HCT116 (cell line): ENCODE results near the gene TEDDM1. TPM values are rescaled to one million over a fixed set of nuclear protein-coding genes. Genes with fewer than 3 reads are reported as not detected.

Experiments used
- ATAC-seq: fragments of 200-7000 bp; cut with Tn5 transposase; 2 replicates; pipeline ENCODE4 v1.9.1; 2020; ENCODE audit warnings: mild to moderate bottlenecking, moderate library complexity
- BruUV-seq: library from RNA; stranded (reverse); fragments of 400-500 nt; replicated peaks from 2 replicates; lab custom pipeline; 2021; lab: Mats Ljungman, UMichigan
- CTCF ChIA-PET: fragments of 300-600 bp; sonication (Branson Sonifier 250); formaldehyde crosslinking; loops from one replicate; lab custom pipeline; 2021; ENCODE audit warnings: antibody characterized with exemption; lab: Charles Lee
- POLR2A ChIA-PET: fragments of 300-600, 350-600 bp; sonication (Branson Sonifier 250); formaldehyde crosslinking; loops from one replicate; lab custom pipeline; 2021; ENCODE audit warnings: antibody characterized with exemption; lab: Charles Lee
- RAD21 ChIA-PET, 2 experiments: fragments of 300-600 bp; sonication (Branson Sonifier 250); formaldehyde crosslinking; loops; one replicate each; lab custom pipeline; 2023; ENCODE audit warnings: low total read pairs in 2 of 2; ENCODE audit not compliant: uncharacterized antibody in 2 of 2, unreplicated experiment in 2 of 2, low non-redundant PET in 1 of 2; lab: Charles Lee
- DNase-seq: peaks from one replicate; pipeline ENCODE4 v3.0.0-alpha.2; 2010; ENCODE audit warnings: low read depth, low spot score
- H2AFZ ChIP-seq: fragments of 200-600 bp; shearing (Covaris generic), sonication (generic); 2 replicates; pipeline ENCODE4 v1.6.1; 2017; ENCODE audit warnings: low read depth, mixed run types, mixed read lengths, antibody characterized with exemption, low read length; ENCODE audit not compliant: poor library complexity, severe bottlenecking
- H3K27ac ChIP-seq: 2 replicates; pipeline ENCODE4 v1.5.1; 2012; ENCODE audit warnings: low read depth, low read length
- H3K27me3 ChIP-seq: fragments of 200-600 bp; sonication (generic); 2 replicates; pipeline ENCODE4 v1.6.1; 2016; ENCODE audit warnings: mixed run types, low read length, mixed read lengths; ENCODE audit not compliant: insufficient read depth
- H3K36me3 ChIP-seq, 2 experiments: fragments of 200-500 bp in 1 of 2; fragments of 200-600 bp in 1 of 2; sonication (Bioruptor generic) in 1 of 2; sonication (generic) in 1 of 2; 2 replicates each; pipeline versions ENCODE4 v1.5.1 to v1.6.1; 2014 to 2016; ENCODE audit warnings: low read length in 2 of 2, inconsistent platforms in 1 of 2, mixed read lengths in 1 of 2, mixed run types in 1 of 2; ENCODE audit not compliant: insufficient read depth in 2 of 2, control insufficient read depth in 1 of 2
- H3K4me1 ChIP-seq, 2 experiments: fragments of 200-600 bp in 1 of 2; sonication (generic) in 1 of 2; 2 replicates each; pipeline versions ENCODE4 v1.5.1 to v1.6.1; 2012 to 2017; ENCODE audit warnings: low read length in 2 of 2, inconsistent platforms in 1 of 2, mild to moderate bottlenecking in 1 of 2, mixed read lengths in 1 of 2, mixed run types in 1 of 2, moderate library complexity in 1 of 2; ENCODE audit not compliant: insufficient read depth in 2 of 2, control insufficient read depth in 1 of 2
- H3K4me2 ChIP-seq: fragments of 200-600 bp; sonication (generic); 2 replicates; pipeline ENCODE4 v1.6.1; 2017; ENCODE audit warnings: mixed run types, low read length, mixed read lengths
- H3K4me3 ChIP-seq, 2 experiments: fragments of 200-600 bp in 1 of 2; sonication (generic) in 1 of 2; replicated peaks in 1 of 2; 2 replicates each; pipeline ENCODE4 v1.5.1; 2011 to 2016; ENCODE audit warnings: low read length in 2 of 2, control low read depth in 1 of 2, low read depth in 1 of 2, mild to moderate bottlenecking in 1 of 2, mixed read lengths in 1 of 2, mixed run types in 1 of 2
- H3K79me2 ChIP-seq: fragments of 200-600 bp; sonication (generic); 2 replicates; pipeline ENCODE4 v1.6.1; 2017; ENCODE audit warnings: mild to moderate bottlenecking, mixed run types, low read length, moderate library complexity, mixed read lengths; ENCODE audit not compliant: insufficient read depth
- H3K9ac ChIP-seq: fragments of 200-600 bp; sonication (generic); 2 replicates; pipeline ENCODE4 v1.6.1; 2016; ENCODE audit warnings: low read length, mixed read lengths
- H3K9me2 ChIP-seq: fragments of 200-600 bp; sonication (generic), shearing (Covaris generic); 2 replicates; pipeline ENCODE4 v1.6.1; 2017; ENCODE audit warnings: mixed run types, mild to moderate bottlenecking, moderate library complexity; ENCODE audit not compliant: insufficient read depth
- H3K9me3 ChIP-seq, 2 experiments: fragments of 200-500 bp in 1 of 2; fragments of 200-600 bp in 1 of 2; sonication (Bioruptor generic) in 1 of 2; sonication (generic) in 1 of 2; 2 replicates each; pipeline ENCODE4 v1.6.1; 2014 to 2017; ENCODE audit warnings: low read length in 2 of 2, mixed read lengths in 2 of 2, inconsistent platforms in 1 of 2, low read depth in 1 of 2, mild to moderate bottlenecking in 1 of 2, mixed run types in 1 of 2, moderate library complexity in 1 of 2; ENCODE audit not compliant: control insufficient read depth in 1 of 2, insufficient read depth in 1 of 2
- H4K20me1 ChIP-seq: fragments of 200-600 bp; sonication (generic), shearing (Covaris generic); 2 replicates; pipeline ENCODE4 v1.6.1; 2017; ENCODE audit warnings: mixed run types, mild to moderate bottlenecking, moderate library complexity; ENCODE audit not compliant: insufficient read depth
- CEBPB ChIP-seq: IDR thresholded peaks from 2 replicates; pipeline ENCODE4 v1.6.1; 2012; ENCODE audit warnings: low read depth
- ELF1 ChIP-seq: IDR thresholded peaks from 2 replicates; pipeline ENCODE4 v1.6.1; 2012; ENCODE audit warnings: low read depth, borderline replicate concordance
- FOSL1 ChIP-seq: IDR thresholded peaks from 2 replicates; pipeline ENCODE4 v1.6.1; 2012; ENCODE audit warnings: low read depth
- SIN3A ChIP-seq: IDR thresholded peaks from 2 replicates; pipeline ENCODE4 v1.6.1; 2012; ENCODE audit warnings: low read depth
- SP1 ChIP-seq: IDR thresholded peaks from 2 replicates; pipeline ENCODE4 v1.6.1; 2012; ENCODE audit warnings: low read depth
- SRF ChIP-seq: IDR thresholded peaks from 2 replicates; pipeline ENCODE4 v1.6.1; 2012; ENCODE audit warnings: low read depth
- TCF7L2 ChIP-seq: IDR thresholded peaks from 2 replicates; pipeline ENCODE4 v1.7.0; 2011; ENCODE audit warnings: borderline replicate concordance, inconsistent platforms; ENCODE audit not compliant: insufficient read depth, insufficient read length; ENCODE audit errors: extremely low read depth
- YY1 ChIP-seq: IDR thresholded peaks from 2 replicates; pipeline ENCODE4 v1.6.1; 2011; ENCODE audit warnings: low read length, low read depth, moderate library complexity, mild to moderate bottlenecking; ENCODE audit not compliant: insufficient replicate concordance; ENCODE audit errors: extremely low read depth
- ZFX ChIP-seq: fragments of 450-650 bp; IDR thresholded peaks from 2 replicates; pipeline ENCODE4 v1.6.1; 2017
- ZNF274 ChIP-seq: fragments of 200-500 bp; sonication (Bioruptor generic); IDR thresholded peaks from 2 replicates; pipeline ENCODE4 v1.6.1; 2014; ENCODE audit warnings: mild to moderate bottlenecking, low read depth, low read length, inconsistent platforms
- intact Hi-C: fragments of 100-400 bp; cut with micrococcal nuclease; formaldehyde crosslinking; loops from 2 replicates; pipeline ENCODE4 v1.10.0; 2022
- total RNA-seq: library from RNA; stranded (reverse); gene quantifications from one replicate; pipeline ENCODE4 v1.2.1, GENCODE V29; 2021; ENCODE audit not compliant: unreplicated experiment
- TF ChIP-seq, protein P1 (sequence below): IDR thresholded peaks from 2 replicates; pipeline ENCODE4 v1.6.1; 2012; ENCODE audit warnings: low read depth

TEDDM1 gene
- total RNA-seq, 1 experiment from 2014 or later, result not detected

DNA sequence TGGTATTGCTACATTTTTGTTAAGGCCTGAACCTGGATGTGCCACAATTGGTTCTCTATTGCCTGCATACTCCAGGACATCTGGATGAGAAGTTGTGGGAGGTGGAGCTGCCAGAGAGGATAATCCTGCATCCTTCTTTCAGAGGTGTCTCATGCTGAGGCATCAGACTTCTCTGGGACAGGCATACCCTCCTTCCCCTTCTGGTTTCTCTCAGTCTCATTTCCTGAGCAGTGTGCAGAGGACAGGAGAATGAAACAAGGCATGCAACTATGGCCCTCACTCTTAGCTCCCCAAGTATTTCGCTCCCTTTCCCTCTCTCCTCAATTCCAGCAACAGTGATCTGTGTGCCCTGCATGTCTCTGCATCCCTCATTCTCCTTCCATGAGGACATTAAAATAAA, 41.9 kb upstream of the TEDDM1 start (continued):
- TF ChIP-seq, protein P1, sequence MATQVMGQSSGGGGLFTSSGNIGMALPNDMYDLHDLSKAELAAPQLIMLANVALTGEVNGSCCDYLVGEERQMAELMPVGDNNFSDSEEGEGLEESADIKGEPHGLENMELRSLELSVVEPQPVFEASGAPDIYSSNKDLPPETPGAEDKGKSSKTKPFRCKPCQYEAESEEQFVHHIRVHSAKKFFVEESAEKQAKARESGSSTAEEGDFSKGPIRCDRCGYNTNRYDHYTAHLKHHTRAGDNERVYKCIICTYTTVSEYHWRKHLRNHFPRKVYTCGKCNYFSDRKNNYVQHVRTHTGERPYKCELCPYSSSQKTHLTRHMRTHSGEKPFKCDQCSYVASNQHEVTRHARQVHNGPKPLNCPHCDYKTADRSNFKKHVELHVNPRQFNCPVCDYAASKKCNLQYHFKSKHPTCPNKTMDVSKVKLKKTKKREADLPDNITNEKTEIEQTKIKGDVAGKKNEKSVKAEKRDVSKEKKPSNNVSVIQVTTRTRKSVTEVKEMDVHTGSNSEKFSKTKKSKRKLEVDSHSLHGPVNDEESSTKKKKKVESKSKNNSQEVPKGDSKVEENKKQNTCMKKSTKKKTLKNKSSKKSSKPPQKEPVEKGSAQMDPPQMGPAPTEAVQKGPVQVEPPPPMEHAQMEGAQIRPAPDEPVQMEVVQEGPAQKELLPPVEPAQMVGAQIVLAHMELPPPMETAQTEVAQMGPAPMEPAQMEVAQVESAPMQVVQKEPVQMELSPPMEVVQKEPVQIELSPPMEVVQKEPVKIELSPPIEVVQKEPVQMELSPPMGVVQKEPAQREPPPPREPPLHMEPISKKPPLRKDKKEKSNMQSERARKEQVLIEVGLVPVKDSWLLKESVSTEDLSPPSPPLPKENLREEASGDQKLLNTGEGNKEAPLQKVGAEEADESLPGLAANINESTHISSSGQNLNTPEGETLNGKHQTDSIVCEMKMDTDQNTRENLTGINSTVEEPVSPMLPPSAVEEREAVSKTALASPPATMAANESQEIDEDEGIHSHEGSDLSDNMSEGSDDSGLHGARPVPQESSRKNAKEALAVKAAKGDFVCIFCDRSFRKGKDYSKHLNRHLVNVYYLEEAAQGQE, result no peak
- TF ChIP-seq, all 23 proteins: peak for 0

DNA sequence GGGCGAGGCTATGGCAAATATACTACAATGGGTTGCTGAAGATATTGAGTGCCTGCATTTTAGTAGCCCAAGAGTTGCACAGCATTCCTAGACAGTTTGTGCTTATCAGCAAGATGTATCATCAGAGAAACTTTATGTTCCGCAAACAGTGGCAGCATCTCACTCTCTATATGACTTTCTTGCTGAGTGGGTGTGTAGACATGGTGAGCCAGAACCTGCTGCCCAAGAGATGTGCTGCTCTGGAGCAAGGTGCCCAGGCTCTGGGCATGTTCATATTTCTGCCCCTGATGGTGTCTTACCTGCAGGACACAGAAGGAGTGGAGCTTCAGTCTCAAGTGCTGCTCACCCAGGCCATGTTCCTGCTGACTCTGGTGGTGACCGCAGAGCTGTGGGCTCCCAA, 41.3 kb upstream of the TEDDM1 start:
- no peak for ATAC-seq
- ChIA-PET POLR2A (no interaction called here), RAD21 (no interaction called here)
- no peaks in the 10 kb centered on the region for H3K9me3 ChIP-seq
- no peaks in the 10 kb centered on the region for H3K9me2 ChIP-seq
- TF ChIP-seq ELF1 (no peak), TCF7L2 (no peak), ZFX (no peak), YY1 (no peak), ZNF274 (no peak), FOSL1 (no peak), CEBPB (no peak), SRF (no peak), SIN3A (no peak), SP1 (no peak)
- TF ChIP-seq, protein P1, result no peak
- TF ChIP-seq, all 23 proteins: peak for 0
- intact Hi-C loops, result no loop called here
- no peak overlapping the region for H3K4me2 ChIP-seq
- CTCF ChIA-PET, result no interaction called here
- BruUV-seq, result no TSS peak
- H3K4me3 ChIP-seq, result no peak overlapping the region
- H2AFZ ChIP-seq, result no peak overlapping the region
- H3K27me3 ChIP-seq, result no peaks in the 10 kb centered on the region
- no peaks in the 10 kb centered on the region for H3K79me2 ChIP-seq
- H4K20me1 ChIP-seq, result no peaks in the 10 kb centered on the region
- H3K36me3 ChIP-seq, result no peaks in the 10 kb centered on the region
- no peak overlapping the region for H3K9ac ChIP-seq
- H3K4me1 ChIP-seq, result no peaks in the 10 kb centered on the region
- no peak for DNase-seq
- no peak overlapping the region for H3K27ac ChIP-seq
